C1 segment of cervical spinal cord (tissue), 14 donors: ENCODE data around the gene FCHO2.

Source experiments
- DNase-seq, 14 donors: peaks; one replicate each; lab custom pipeline; 2025; lab: John Stamatoyannopoulos, UW

FCHO2 gene

DNA sequence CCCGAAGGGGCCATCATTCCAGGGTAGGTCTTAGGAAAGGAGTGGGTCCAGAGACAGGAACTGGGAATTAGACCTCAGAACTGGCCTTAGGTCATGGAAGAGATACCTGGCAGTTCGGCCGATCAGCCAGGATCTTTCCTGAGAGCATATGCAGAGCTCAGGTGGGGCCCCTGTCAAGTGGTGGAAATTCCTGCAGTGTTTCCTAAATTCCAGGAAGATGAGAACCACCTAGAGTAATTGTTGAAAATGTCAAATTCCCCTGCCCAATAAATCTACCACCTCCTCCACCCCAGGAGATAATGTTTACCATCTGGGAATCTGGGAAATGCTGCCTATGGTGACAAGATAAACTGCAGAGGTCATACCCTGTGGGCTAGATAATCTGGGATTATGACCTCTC lies 179.2 kb downstream of the FCHO2 start:
- DNase-seq = no peak

- no peak for DNase-seq
Observed at GRCh38 chr5:73135429-73136054, 179.7 kb downstream of the FCHO2 start.

DNA sequence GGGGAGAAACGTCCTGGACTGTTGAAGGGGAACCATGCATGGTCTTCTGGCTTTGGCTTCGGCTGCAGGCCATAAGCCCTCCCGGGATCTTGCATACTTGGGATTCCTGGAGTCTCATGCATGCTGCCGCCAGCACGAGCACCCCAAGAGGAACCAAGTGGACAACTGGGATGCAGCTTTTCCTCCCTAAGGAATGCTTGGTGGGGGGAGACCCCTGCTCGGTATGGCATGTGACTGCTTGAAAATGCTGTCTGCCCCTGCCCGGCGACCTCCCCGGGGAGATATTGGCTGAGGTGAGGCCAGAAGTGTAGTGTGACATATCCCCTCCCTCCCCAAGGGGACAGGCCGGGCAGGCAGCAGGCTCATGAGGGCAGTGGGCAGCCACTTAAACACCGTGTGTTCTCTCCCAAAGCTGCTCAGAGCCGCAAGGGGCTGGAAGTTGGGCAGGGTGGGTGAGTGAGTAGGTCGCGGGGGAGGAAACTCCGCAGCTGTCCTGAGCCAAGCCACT lies 180.3 kb downstream of the FCHO2 start:
- DNase-seq = no peak

GRCh38 chr5:73137563-73138530 lies 182.0 kb downstream of the FCHO2 start:
- no peak for DNase-seq

DNA sequence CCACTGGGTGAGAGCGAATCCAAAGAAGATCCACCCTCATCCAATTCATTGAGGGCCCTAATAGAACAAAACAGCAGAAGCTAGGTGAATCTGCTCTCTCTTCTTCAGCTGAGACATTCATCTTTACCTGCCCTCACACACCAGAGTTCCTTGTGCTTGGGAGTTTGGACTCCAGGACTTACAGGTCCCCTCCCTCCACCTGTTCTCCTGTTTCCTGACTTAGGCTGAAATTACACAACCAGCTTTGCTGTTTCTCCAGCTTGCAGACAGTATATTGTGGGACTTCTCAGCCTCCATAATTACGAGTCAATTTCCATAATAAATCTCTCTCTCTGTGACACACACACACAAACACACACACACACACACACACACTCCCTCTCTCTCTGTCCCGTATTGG lies 183.6 kb downstream of the FCHO2 start:
- no peak for DNase-seq
